Measurements from ENCODE around the gene SLC7A1. TPM values are rescaled to one million over a fixed set of nuclear protein-coding genes. Genes with fewer than 3 reads are reported as not detected.

The SLC7A1 gene
- total and polyA plus RNA-seq, 4 donors: 0.90 to 22.6 (median 1.4) TPM

GRCh38 chr13:29493796-29494195, 101.7 kb downstream of the SLC7A1 start:
- no peaks in the 10 kb centered on the region for H3K36me3 ChIP-seq (ENCODE audit: control insufficient read depth in 4 of 4, insufficient read depth in 3 of 4, low read depth in 1 of 4, low read length in 3 of 4)
- no peaks in the 10 kb centered on the region for H3K4me1 ChIP-seq (ENCODE audit: control insufficient read depth in 4 of 4, insufficient read depth in 4 of 4, low read length in 3 of 4)
- H3K27ac ChIP-seq (ENCODE audit: low read depth in 1 of 2, low read length in 2 of 2): no peak overlapping the region
- DNase-seq (ENCODE audit: low spot score): no peak
- TF ChIP-seq EGR1 (IDR thresholded peaks at IDR 0.05; ENCODE audit: low read depth in 2 of 2): no peak
- H3K9me3 ChIP-seq (ENCODE audit: control insufficient read depth in 4 of 4, low read length in 3 of 4): no peaks in the 10 kb centered on the region
- 77% methylated on average over 4 of the region's 4 CpGs for WGBS
- H3K27me3 ChIP-seq (ENCODE audit: control insufficient read depth in 4 of 4, insufficient read depth in 4 of 4, low read length in 3 of 4): no peaks in the 10 kb centered on the region
- H3K4me3 ChIP-seq (ENCODE audit: low read depth in 1 of 3, low read length in 3 of 3): no peak overlapping the region
- H3K9ac ChIP-seq (ENCODE audit: low read depth in 1 of 2, low read length in 2 of 2): no peak overlapping the region

- H3K9ac ChIP-seq (ENCODE audit: low read depth in 1 of 2, low read length in 2 of 2): no peak overlapping the region
- TF ChIP-seq HNF4A (conservative IDR thresholded peaks at IDR 0.05) (no peak), EGR1 (IDR thresholded peaks at IDR 0.05; ENCODE audit: low read depth in 2 of 2) (no peak), JUND (IDR thresholded peaks at IDR 0.05) (no peak), HNF4G (IDR thresholded peaks at IDR 0.05) (no peak), RAD21 (IDR thresholded peaks at IDR 0.05) (no peak), GABPA (IDR thresholded peaks at IDR 0.05 in 1 of 2, conservative IDR thresholded peaks at IDR 0.05 in 1 of 2) (no peak), TAF1 (conservative IDR thresholded peaks at IDR 0.05) (no peak), FOXA1 (IDR thresholded peaks at IDR 0.05) (no peak), SP1 (IDR thresholded peaks at IDR 0.05) (no peak), CTCF (IDR thresholded peaks at IDR 0.05; ENCODE audit: low read depth, low read length, missing input control) (no peak)
- 70% methylated on average over 2 of the region's 2 CpGs for WGBS
- H3K4me3 ChIP-seq (ENCODE audit: low read depth in 1 of 3, low read length in 3 of 3): no peak overlapping the region
- no peak overlapping the region for H3K27ac ChIP-seq (ENCODE audit: low read depth in 1 of 2, low read length in 2 of 2)
- H3K36me3 ChIP-seq (ENCODE audit: control insufficient read depth in 4 of 4, insufficient read depth in 3 of 4, low read depth in 1 of 4, low read length in 3 of 4): no peaks in the 10 kb centered on the region
- H3K27me3 ChIP-seq (ENCODE audit: control insufficient read depth in 4 of 4, insufficient read depth in 4 of 4, low read length in 3 of 4): no peaks in the 10 kb centered on the region
- no peaks in the 10 kb centered on the region for H3K4me1 ChIP-seq (ENCODE audit: control insufficient read depth in 4 of 4, insufficient read depth in 4 of 4, low read length in 3 of 4)
- no peaks in the 10 kb centered on the region for H3K9me3 ChIP-seq (ENCODE audit: control insufficient read depth in 4 of 4, low read length in 3 of 4)
- DNase-seq (ENCODE audit: low spot score): no peak
These were observed 104.2 kb downstream of the SLC7A1 start for GRCh38 chr13:29491248-29491647.

GRCh38 chr13:29490561-29490885, 105.0 kb downstream of the SLC7A1 start:
- Histone ChIP-seq H3K27ac (ENCODE audit: low read depth in 1 of 2, low read length in 2 of 2) (no peak overlapping the region), H3K9me3 (ENCODE audit: control insufficient read depth in 4 of 4, low read length in 3 of 4) (no peaks in the 10 kb centered on the region), H3K27me3 (ENCODE audit: control insufficient read depth in 4 of 4, insufficient read depth in 4 of 4, low read length in 3 of 4) (no peaks in the 10 kb centered on the region), H3K9ac (ENCODE audit: low read depth in 1 of 2, low read length in 2 of 2) (no peak overlapping the region), H3K4me3 (ENCODE audit: low read depth in 1 of 3, low read length in 3 of 3) (no peak overlapping the region), H3K4me1 (ENCODE audit: control insufficient read depth in 4 of 4, insufficient read depth in 4 of 4, low read length in 3 of 4) (no peaks in the 10 kb centered on the region), H3K36me3 (ENCODE audit: control insufficient read depth in 4 of 4, insufficient read depth in 3 of 4, low read depth in 1 of 4, low read length in 3 of 4) (no peaks in the 10 kb centered on the region)
- 91% methylated on average over 9 of the region's 9 CpGs for WGBS
- TF ChIP-seq, protein P1, sequence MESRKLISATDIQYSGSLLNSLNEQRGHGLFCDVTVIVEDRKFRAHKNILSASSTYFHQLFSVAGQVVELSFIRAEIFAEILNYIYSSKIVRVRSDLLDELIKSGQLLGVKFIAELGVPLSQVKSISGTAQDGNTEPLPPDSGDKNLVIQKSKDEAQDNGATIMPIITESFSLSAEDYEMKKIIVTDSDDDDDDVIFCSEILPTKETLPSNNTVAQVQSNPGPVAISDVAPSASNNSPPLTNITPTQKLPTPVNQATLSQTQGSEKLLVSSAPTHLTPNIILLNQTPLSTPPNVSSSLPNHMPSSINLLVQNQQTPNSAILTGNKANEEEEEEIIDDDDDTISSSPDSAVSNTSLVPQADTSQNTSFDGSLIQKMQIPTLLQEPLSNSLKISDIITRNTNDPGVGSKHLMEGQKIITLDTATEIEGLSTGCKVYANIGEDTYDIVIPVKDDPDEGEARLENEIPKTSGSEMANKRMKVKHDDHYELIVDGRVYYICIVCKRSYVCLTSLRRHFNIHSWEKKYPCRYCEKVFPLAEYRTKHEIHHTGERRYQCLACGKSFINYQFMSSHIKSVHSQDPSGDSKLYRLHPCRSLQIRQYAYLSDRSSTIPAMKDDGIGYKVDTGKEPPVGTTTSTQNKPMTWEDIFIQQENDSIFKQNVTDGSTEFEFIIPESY (IDR thresholded peaks at IDR 0.05): no peak
- TF ChIP-seq RAD21 (IDR thresholded peaks at IDR 0.05) (no peak), HNF4A (conservative IDR thresholded peaks at IDR 0.05) (no peak), TAF1 (conservative IDR thresholded peaks at IDR 0.05) (no peak), HNF4G (IDR thresholded peaks at IDR 0.05) (no peak), EGR1 (IDR thresholded peaks at IDR 0.05; ENCODE audit: low read depth in 2 of 2) (no peak), CTCF (IDR thresholded peaks at IDR 0.05; ENCODE audit: low read depth, low read length, missing input control) (no peak)
- TF ChIP-seq, protein P2, sequence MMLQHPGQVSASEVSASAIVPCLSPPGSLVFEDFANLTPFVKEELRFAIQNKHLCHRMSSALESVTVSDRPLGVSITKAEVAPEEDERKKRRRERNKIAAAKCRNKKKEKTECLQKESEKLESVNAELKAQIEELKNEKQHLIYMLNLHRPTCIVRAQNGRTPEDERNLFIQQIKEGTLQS (IDR thresholded peaks at IDR 0.05): no peak
- DNase-seq (ENCODE audit: low spot score): no peak
